Right atrium auricular region (tissue), 2 donors: Measurements from ENCODE around the gene MYZAP. TPM values are rescaled to one million over a fixed set of nuclear protein-coding genes. Genes with fewer than 3 reads are reported as not detected.

Experiments
- DNase-seq: peaks from one replicate; pipeline ENCODE4 v3.0.0-alpha.2; 2019; ENCODE audit warnings: low spot score
- H3K27ac ChIP-seq, 2 donors: fragments of 200-600 bp; sonication (generic); 1 replicate in 1 of 2; 2 replicates in 1 of 2; pipeline ENCODE4 v1.5.1; 2016 to 2019
- H3K27me3 ChIP-seq, 2 donors: fragments of 200-600 bp; sonication (generic); one replicate each; pipeline versions ENCODE4 v1.5.1 to v1.6.0; 2017 to 2019
- H3K36me3 ChIP-seq: fragments of 200-600 bp; sonication (generic); one replicate; pipeline ENCODE4 v1.5.1; 2016
- H3K4me1 ChIP-seq, 2 donors: fragments of 200-600 bp; sonication (generic); one replicate each; pipeline versions ENCODE4 v1.5.1 to v1.6.0; 2017 to 2019
- H3K4me3 ChIP-seq, 2 donors: fragments of 200-600 bp; sonication (generic); 1 replicate in 1 of 2; 2 replicates in 1 of 2; pipeline ENCODE4 v1.5.1; 2017 to 2019; ENCODE audit warnings: mild to moderate bottlenecking in 1 of 2, moderate library complexity in 1 of 2
- H3K9me3 ChIP-seq, 2 donors: fragments of 200-600 bp; sonication (generic); one replicate each; pipeline ENCODE4 v1.5.1; 2019
- total RNA-seq, 2 donors: library from RNA; depleted of rRNA; stranded (reverse); fragments of >200 nt; gene quantifications; one replicate each; pipeline ENCODE4 v1.1.0, GENCODE V29; 2016
- TF ChIP-seq, protein P1 (sequence below), 2 donors: fragments of 200-600 bp; sonication (generic); IDR thresholded peaks; one replicate each; pipeline ENCODE4 v1.5.1; 2019; ENCODE audit warnings: antibody characterized with exemption in 2 of 2

The MYZAP gene
- total RNA-seq, 2 donors from 2014 or later, result 305 to 491 TPM

DNA sequence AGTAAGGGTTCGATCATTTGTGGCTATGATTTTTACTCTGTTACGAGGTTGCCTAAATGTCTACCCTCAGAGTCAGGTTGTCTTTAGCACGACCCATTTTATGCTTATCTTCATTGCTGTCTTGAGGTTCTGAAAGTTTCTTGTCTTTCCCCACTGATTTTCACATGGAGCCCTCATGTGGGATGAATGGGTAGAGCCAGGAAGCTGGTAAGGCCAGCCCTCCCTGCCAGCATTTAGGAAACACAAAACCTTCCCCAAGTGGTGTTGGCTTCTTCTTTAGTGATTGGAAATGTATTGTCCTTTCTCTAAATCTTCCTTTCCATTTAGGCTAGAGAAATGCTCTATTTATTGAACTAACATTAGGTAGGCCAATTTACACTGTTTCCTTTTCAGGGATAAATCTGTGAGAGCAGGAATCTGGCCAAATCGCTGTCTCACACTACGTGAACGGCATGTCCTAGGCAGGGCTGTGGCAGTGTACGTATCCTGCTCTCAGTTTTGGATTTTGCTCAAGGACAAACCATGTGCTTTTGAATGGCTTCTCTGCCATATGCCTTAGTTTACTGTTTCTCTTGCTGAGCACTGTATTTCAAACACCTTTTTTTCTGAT is 43.7 kb downstream of the MYZAP start:
- Histone ChIP-seq H3K36me3 (peaks cover 79% of the 10 kb centered on the region), H3K27ac (peak overlapping the region; percentile 80 to 83), H3K9me3 (no peaks in the 10 kb centered on the region), H3K27me3 (no peaks in the 10 kb centered on the region), H3K4me3 (no peak overlapping the region), H3K4me1 (peaks cover 0 to 63% of the 10 kb centered on the region in 2 donors)
- TF ChIP-seq, protein P1, sequence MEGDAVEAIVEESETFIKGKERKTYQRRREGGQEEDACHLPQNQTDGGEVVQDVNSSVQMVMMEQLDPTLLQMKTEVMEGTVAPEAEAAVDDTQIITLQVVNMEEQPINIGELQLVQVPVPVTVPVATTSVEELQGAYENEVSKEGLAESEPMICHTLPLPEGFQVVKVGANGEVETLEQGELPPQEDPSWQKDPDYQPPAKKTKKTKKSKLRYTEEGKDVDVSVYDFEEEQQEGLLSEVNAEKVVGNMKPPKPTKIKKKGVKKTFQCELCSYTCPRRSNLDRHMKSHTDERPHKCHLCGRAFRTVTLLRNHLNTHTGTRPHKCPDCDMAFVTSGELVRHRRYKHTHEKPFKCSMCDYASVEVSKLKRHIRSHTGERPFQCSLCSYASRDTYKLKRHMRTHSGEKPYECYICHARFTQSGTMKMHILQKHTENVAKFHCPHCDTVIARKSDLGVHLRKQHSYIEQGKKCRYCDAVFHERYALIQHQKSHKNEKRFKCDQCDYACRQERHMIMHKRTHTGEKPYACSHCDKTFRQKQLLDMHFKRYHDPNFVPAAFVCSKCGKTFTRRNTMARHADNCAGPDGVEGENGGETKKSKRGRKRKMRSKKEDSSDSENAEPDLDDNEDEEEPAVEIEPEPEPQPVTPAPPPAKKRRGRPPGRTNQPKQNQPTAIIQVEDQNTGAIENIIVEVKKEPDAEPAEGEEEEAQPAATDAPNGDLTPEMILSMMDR (IDR thresholded peaks at IDR 0.05), result peak in 1 of 2 donors; percentile 39
- no peak for DNase-seq

GRCh38 chr15:57637846-57638245 is 46.1 kb downstream of the MYZAP start:
- peaks cover 0 to 39% of the 10 kb centered on the region in 2 donors for H3K4me1 ChIP-seq
- DNase-seq, result no peak
- H3K27ac ChIP-seq, result peak overlapping the region; percentile 80 to 83
- H3K9me3 ChIP-seq, result no peaks in the 10 kb centered on the region
- TF ChIP-seq, protein P1 (IDR thresholded peaks at IDR 0.05), result no peak
- H3K27me3 ChIP-seq, result no peaks in the 10 kb centered on the region
- no peak overlapping the region for H3K4me3 ChIP-seq
- peaks cover 80% of the 10 kb centered on the region for H3K36me3 ChIP-seq

DNA sequence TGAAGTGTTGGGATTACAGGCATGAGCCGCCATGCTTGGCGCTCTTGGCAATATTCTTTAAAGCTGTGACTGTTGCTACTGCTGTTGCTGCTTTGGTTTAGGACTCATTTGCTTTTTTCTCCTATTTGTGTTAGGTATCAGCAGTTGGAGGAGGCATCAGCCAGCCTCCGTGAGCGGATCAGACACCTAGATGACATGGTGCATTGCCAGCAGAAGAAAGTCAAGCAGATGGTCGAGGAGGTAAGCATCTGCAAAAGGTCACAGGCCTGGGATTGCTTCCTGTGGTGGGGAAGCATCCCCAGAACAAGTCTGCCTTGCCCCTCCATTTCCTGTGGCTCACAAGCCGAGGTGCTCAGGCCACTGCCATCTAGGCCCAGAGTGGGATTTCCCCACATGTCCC is 47.6 kb downstream of the MYZAP start:
- peak overlapping the region; percentile 17 to 83 for H3K27ac ChIP-seq
- peaks cover 0 to 26% of the 10 kb centered on the region in 2 donors for H3K4me1 ChIP-seq
- no peak for DNase-seq
- no peaks in the 10 kb centered on the region for H3K9me3 ChIP-seq
- H3K36me3 ChIP-seq, result peaks cover 73% of the 10 kb centered on the region
- H3K4me3 ChIP-seq, result no peak overlapping the region
- TF ChIP-seq, protein P1 (IDR thresholded peaks at IDR 0.05), result no peak
- no peaks in the 10 kb centered on the region for H3K27me3 ChIP-seq

DNA sequence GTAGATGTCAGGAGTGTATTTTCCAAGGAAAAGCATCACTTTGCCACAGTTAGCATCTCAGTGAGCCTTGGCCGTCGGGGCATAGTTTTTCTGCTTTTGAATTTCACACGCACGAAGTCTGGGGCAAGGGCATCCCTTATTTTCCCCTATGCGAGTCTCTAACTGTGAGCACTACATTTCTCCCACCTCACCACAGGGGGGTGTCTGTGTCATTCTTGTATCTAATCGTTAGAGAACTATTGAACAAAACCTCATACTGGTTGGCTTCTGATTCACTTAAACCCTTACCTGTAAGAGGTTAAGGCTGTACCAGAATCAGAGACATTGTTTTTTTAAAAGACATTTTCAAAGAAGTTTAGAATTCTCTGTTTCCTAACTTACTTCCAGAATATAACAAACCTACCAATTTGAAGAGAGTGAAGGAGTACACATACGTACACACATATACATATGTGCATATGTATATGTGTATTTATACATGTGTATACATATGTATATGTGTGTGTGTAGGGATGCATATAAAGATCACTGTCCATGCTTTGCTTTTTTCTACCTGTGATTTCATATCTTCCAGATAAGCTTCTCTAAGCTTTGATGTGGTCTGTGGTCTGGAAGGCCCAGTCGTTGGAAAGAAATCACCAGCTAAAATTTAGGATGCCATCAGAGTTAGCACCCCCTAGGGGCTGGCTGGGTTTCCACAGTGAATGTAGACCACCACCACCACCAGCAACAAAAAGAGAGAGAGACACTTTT is 49.4 kb downstream of the MYZAP start:
- Histone ChIP-seq H3K36me3 (peaks cover 80% of the 10 kb centered on the region), H3K9me3 (no peaks in the 10 kb centered on the region), H3K4me1 (peaks cover 0 to 19% of the 10 kb centered on the region in 2 donors), H3K27ac (no peak overlapping the region), H3K4me3 (no peak overlapping the region), H3K27me3 (no peaks in the 10 kb centered on the region)
- no peak for DNase-seq
- TF ChIP-seq, protein P1 (IDR thresholded peaks at IDR 0.05), result peak in 1 of 2 donors; percentile 42

- H3K27ac ChIP-seq, result peak overlapping the region in 1 of 2 donors; percentile 28
- H3K36me3 ChIP-seq, result peaks cover 70% of the 10 kb centered on the region
These were observed 52.1 kb downstream of the MYZAP start for GRCh38 chr15:57643826-57644225.

More at GRCh38 chr15:57643826-57644225, 52.1 kb downstream of the MYZAP start:
- Histone ChIP-seq H3K4me3 (no peak overlapping the region), H3K9me3 (no peaks in the 10 kb centered on the region), H3K27me3 (no peaks in the 10 kb centered on the region), H3K4me1 (peaks cover 0 to 25% of the 10 kb centered on the region in 2 donors)
- no peak for DNase-seq
- TF ChIP-seq, protein P1 (IDR thresholded peaks at IDR 0.05), result no peak
